Tibial nerve (tissue), 4 donors: ENCODE results near the gene CYP3A5. TPM values are rescaled to one million over a fixed set of nuclear protein-coding genes. Genes with fewer than 3 reads are reported as not detected.

Source experiments
- DNase-seq, 2 donors: peaks; one replicate each; pipeline ENCODE4 v3.0.0-alpha.2; 2019; ENCODE audit warnings: low spot score in 2 of 2
- H3K27ac ChIP-seq, 4 donors: fragments of 200-600 bp; sonication (generic) in 3 of 4; one replicate each; pipeline ENCODE4 v1.5.1; 2017 to 2019; ENCODE audit warnings: mild to moderate bottlenecking in 1 of 4
- H3K27me3 ChIP-seq, 2 donors: fragments of 200-600 bp; sonication (generic) in 1 of 2; one replicate each; pipeline versions ENCODE4 v1.5.1 to v1.6.0; 2017 to 2019
- H3K36me3 ChIP-seq, 3 donors: fragments of 200-600 bp; sonication (generic); one replicate each; pipeline ENCODE4 v1.5.1; 2018 to 2019
- H3K4me1 ChIP-seq, 4 donors: fragments of 200-600 bp; sonication (generic) in 3 of 4; one replicate each; pipeline ENCODE4 v1.5.1; 2017 to 2019
- H3K4me3 ChIP-seq, 4 donors: fragments of 200-600 bp; sonication (generic) in 3 of 4; one replicate each; pipeline ENCODE4 v1.5.1; 2017 to 2019; ENCODE audit warnings: mild to moderate bottlenecking in 1 of 4, moderate library complexity in 1 of 4
- H3K9me3 ChIP-seq, 4 donors: fragments of 200-600 bp; sonication (generic) in 3 of 4; one replicate each; pipeline ENCODE4 v1.5.1; 2017 to 2019
- CTCF ChIP-seq, 5 experiments: fragments of 200-600 bp in 3 of 5; fragments of 450-650 bp in 2 of 5; sonication (generic) in 3 of 5; IDR thresholded peaks; one replicate each; pipeline ENCODE4 v1.5.1; 2016 to 2019; ENCODE audit warnings: antibody characterized with exemption in 5 of 5, mild to moderate bottlenecking in 3 of 5, moderate library complexity in 2 of 5
- EP300 ChIP-seq, 2 donors: sonication (generic); formaldehyde crosslinking; IDR thresholded peaks; one replicate each; pipeline ENCODE4 v1.6.1; 2017; ENCODE audit warnings: antibody characterized with exemption in 2 of 2, mild to moderate bottlenecking in 1 of 2
- POLR2A ChIP-seq, 2 donors: fragments of 450-650 bp; IDR thresholded peaks; one replicate each; pipeline ENCODE4 v1.6.1; 2017; ENCODE audit warnings: antibody characterized with exemption in 2 of 2, mild to moderate bottlenecking in 2 of 2, moderate library complexity in 2 of 2
- WGBS, 2 donors: methylation state at CpG; one replicate each; pipeline ENCODE4 v1.1.5; 2018; 5-methylcytosine and 5-hydroxymethylcytosine counted together
- total RNA-seq, 4 donors: library from RNA; depleted of rRNA; stranded (reverse); fragments of >200 nt; gene quantifications; one replicate each; pipeline ENCODE4 v1.1.0, GENCODE V29; 2016

CYP3A5 gene
- total RNA-seq, 4 donors from 2014 or later = 2.4 to 42.9 (median 10.7) TPM

DNA sequence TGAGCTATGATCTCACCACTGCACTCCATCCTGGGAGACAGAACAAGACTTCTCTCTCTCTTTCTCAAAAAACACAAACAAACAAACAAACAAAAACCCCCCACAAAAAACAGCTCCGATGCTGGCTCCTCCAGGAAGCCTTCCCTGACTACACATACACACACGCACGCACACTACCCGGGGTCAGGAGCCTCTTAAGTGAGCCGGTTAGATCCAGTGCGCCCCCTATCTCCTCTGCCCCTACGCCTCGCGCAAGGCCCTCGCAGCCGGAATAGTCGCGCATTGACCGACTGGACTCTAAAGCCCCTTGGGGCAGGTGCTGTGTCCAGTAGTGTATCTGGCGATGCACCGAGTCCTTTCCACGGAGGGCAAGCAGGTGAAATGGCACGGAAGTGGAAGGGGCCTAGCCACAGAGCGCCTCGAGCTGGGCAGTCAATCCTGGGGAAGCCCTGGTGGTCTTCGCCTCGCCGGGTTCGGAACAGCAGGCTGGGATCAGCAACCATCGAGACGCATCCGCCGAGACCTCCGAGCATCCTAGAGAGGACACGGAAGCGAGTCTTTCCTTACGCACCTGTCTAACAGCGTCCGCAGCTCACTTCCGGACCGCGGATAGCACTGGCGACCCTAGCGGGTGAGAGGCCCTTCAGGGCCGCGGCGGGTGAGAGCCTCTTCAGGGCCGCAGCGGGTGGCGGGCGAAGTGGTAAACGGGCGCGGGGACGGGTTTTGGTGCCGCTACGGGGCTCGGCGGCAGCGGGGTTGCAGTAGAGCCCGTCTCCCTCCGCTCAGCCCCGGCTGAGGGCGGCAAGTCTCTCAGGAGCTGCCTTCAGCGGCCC lies 63.2 kb downstream of the CYP3A5 start, which contains the start of gene ZSCAN25:
TSS of gene ZSCAN25 (plus strand) at position 588 of the 833 bp plus-strand sequence. CDS start 2,661 bp downstream, outside the sequence.
- peak; percentile 45 to 79 for DNase-seq
- Histone ChIP-seq H3K27me3 (no peaks in the 10 kb centered on the region), H3K9me3 (no peaks in the 10 kb centered on the region), H3K36me3 (peaks cover 3 to 37% (median 4%) of the 10 kb centered on the region in 3 donors), H3K4me3 (peak within 1 kb of the TSS; percentile 68 to 97 (median 90)), H3K4me1 (peaks cover 0 to 24% (median 9%) of the 10 kb centered on the region in 4 donors), H3K27ac (peak within 1 kb of the TSS; percentile 40 to 85 (median 84))
- WGBS, 2 donors = 1% methylated on average over 37 to 49 of the region's 60 CpGs
- TF ChIP-seq CTCF (IDR thresholded peaks at IDR 0.05) (peak in 1 of 5 experiments; percentile 19), EP300 (IDR thresholded peaks at IDR 0.05) (peak; percentile 72 to 83), POLR2A (IDR thresholded peaks at IDR 0.05) (no peak)

DNA sequence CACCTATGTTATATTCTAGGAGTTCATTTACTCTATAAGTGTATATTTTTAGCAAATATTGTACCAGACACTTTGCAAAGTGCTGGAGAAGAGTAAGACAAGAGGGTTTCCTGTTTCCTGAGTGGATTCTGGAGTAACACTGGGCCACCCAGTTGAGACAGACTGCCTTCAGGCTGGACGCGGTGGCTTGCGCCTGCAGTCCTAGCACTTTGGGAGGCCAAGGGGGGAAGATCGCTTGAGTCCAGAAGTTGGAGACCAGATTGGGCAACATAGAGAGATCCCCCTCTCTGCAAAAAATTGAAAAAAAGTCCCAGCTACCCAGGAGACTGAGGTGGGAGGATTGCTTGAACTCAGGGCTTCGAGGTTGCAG lies 63.8 kb downstream of the CYP3A5 start:
- H3K4me1 ChIP-seq = peaks cover 0 to 24% (median 9%) of the 10 kb centered on the region in 4 donors
- H3K27ac ChIP-seq = peak overlapping the region in 3 of 4 donors; percentile 83 to 85 (median 84)
- peak overlapping the region; percentile 68 to 97 (median 90) for H3K4me3 ChIP-seq
- TF ChIP-seq POLR2A (IDR thresholded peaks at IDR 0.05) (no peak), CTCF (IDR thresholded peaks at IDR 0.05) (no peak), EP300 (IDR thresholded peaks at IDR 0.05) (no peak)
- H3K9me3 ChIP-seq = no peaks in the 10 kb centered on the region
- WGBS, 2 donors = 91 to 92% methylated on average over 5 of the region's 5 CpGs
- DNase-seq = no peak
- H3K27me3 ChIP-seq = no peaks in the 10 kb centered on the region
- H3K36me3 ChIP-seq = peaks cover 0 to 36% (median 3%) of the 10 kb centered on the region in 3 donors

GRCh38 chr7:99614495-99614894 lies 65.3 kb downstream of the CYP3A5 start:
- Histone ChIP-seq H3K36me3 (peaks cover 0 to 21% (median 0%) of the 10 kb centered on the region in 3 donors), H3K4me1 (peaks cover 0 to 24% (median 9%) of the 10 kb centered on the region in 4 donors), H3K27me3 (no peaks in the 10 kb centered on the region), H3K4me3 (no peak overlapping the region), H3K9me3 (no peaks in the 10 kb centered on the region), H3K27ac (no peak overlapping the region)
- no peak for DNase-seq
- WGBS, 2 donors = 79 to 81% methylated on average over 3 of the region's 3 CpGs
- TF ChIP-seq POLR2A (IDR thresholded peaks at IDR 0.05) (no peak), EP300 (IDR thresholded peaks at IDR 0.05) (no peak), CTCF (IDR thresholded peaks at IDR 0.05) (no peak)

DNA sequence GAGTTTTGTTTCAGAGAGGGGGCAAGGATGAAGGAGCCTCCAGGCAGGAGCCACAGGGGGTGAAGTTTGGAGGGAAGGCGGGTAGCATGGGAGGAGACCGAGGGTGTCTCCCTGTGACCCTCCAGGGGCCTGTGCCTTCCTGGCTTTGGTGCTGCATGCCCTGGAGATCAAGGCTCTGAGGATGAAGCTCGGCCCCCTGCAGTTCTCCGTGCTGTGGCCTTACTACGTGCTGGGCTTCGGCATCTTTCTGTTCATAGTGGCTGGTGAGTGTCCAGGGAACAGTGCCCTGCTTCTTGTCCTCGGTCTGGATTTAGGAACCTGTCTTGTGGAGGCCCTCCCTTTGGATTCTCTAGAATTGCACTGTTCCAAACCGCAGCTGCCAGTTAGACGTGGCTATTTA lies 72.2 kb downstream of the CYP3A5 start:
- H3K4me3 ChIP-seq = no peak overlapping the region
- 74 to 76% methylated on average over 9 of the region's 9 CpGs for WGBS, 2 donors
- H3K4me1 ChIP-seq = no peaks in the 10 kb centered on the region
- H3K36me3 ChIP-seq = peaks cover 0 to 10% (median 0%) of the 10 kb centered on the region in 3 donors
- DNase-seq = no peak
- H3K27ac ChIP-seq = no peak overlapping the region
- TF ChIP-seq POLR2A (IDR thresholded peaks at IDR 0.05) (no peak), EP300 (IDR thresholded peaks at IDR 0.05) (no peak), CTCF (IDR thresholded peaks at IDR 0.05) (no peak)
- no peaks in the 10 kb centered on the region for H3K27me3 ChIP-seq
- no peaks in the 10 kb centered on the region for H3K9me3 ChIP-seq

GRCh38 chr7:99606531-99606930 lies 73.3 kb downstream of the CYP3A5 start:
- DNase-seq = no peak
- H3K36me3 ChIP-seq = peaks cover 0 to 5% (median 0%) of the 10 kb centered on the region in 3 donors
- H3K4me1 ChIP-seq = no peaks in the 10 kb centered on the region
- WGBS, 2 donors = 67 to 68% methylated on average over 8 of the region's 8 CpGs
- H3K9me3 ChIP-seq = no peaks in the 10 kb centered on the region
- no peaks in the 10 kb centered on the region for H3K27me3 ChIP-seq
- TF ChIP-seq CTCF (IDR thresholded peaks at IDR 0.05) = no peak
- no peak for TF ChIP-seq POLR2A (IDR thresholded peaks at IDR 0.05)
- no peak overlapping the region for H3K4me3 ChIP-seq
- no peak overlapping the region for H3K27ac ChIP-seq
